Stimulated activated CD4-positive, alpha-beta T cell treated with anti-CD3 and anti-CD28 coated beads, TNF-alpha, amount 100 ng/mL, for 4 hours (primary cell): ENCODE results near the gene ERG28.
"Not testable (repeated sequence)": the region's sequence is repeated elsewhere in the genome, so short reads cannot be mapped to it uniquely, and the experiment has no call there.

Source experiments
- DNase-seq, 3 experiments: peaks; one replicate each; pipeline ENCODE4 v3.0.0-alpha.2; 2020; ENCODE audit warnings: low read depth in 3 of 3

The ERG28 gene

DNA sequence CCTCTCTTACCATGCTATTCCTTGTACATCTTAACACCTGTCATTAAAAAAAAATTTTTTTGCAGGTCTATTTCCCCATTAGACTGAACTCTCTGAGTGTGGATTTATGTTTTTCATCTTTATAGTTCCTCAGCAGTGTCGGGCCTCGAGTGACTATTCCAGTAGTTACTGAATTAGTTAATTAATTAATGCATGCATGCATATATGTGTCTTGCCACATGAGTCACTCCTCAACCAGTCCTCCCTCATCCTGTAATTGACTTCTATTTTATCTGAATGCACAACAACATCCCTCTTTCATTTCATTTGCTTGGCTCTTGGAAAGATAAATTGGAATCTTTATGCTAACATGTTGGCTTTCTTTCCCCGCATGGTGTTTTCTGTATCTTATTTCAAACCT lies 35.6 kb downstream of the ERG28 start:
- no peak for DNase-seq

DNA sequence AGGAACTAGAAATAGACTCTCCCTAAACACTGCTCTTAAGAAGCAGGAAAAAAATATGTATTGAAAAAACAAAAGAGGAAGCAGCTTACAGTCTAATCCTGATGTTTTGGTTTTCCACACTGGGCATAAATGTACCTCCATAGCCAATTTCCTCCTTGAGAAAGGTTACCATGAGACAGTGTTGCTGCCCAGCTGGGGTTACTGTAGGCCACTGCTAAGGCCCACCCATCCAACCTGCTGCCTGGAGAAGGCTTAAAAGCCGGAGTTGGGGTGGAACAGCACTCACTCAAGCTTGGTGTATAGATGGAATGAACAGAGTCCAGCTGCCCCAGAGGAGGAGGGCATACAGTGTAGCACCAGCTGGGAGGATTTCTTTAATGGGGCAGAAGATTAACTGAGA lies 41.1 kb downstream of the ERG28 start:
- no peak for DNase-seq

DNA sequence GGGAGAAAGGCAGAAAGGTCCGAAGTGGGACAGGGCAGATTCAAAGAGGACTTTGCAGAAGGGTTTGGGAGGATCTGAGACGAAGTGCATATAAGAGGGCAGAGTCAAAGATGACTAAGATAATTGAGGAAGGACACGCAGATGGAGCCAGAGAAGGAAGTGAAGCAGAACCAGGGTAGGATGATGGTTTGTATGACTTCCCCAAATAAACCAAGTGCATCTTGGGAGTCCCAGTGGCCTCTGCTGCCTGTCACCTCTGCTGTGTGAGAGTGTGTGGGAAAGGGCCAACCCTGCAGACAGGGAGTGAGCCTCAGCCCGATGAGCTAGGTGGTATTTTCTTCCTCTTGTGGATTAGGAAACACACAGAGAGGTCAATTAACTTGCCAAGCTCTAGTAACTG lies 45.5 kb downstream of the ERG28 start:
- no peak for DNase-seq

DNA sequence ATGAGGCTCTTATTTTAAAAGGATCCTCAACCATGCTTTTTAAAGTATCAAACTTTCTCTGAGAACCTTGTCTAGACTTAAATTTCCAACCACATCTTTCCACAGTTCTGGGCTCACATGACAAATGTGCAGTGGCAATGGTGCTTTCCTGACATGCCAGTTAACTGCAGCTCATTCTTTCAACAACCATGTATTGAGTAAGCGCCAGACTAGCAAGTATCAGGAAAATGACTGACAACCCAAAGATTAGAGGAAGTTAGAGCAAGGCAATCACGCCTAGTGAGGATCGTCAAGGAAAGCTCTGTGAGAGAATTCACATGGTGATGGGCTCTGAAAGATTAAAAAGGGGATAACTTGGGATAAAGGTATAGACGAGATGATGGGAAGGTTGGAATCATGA lies 46.5 kb downstream of the ERG28 start:
- DNase-seq = no peak

DNA sequence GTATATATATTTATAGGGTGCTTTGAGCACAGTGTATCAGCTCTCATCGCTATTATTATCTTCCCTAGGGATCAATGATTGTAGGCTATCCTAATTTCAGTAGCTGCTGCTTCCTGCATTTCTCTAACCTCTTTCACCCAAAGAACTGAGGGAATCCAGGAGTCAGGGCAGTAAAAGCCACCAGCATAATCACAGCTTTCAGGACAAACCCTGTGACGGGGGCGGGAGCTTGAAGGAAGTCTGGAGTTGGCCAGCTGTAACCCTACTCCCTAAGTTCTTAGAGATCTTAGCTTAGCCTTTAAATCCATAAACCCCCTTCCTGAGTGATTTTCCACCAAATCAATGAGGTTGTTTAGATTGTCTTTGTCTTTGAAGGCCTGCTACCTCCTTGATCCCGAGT lies 48.5 kb downstream of the ERG28 start:
- no peak for DNase-seq

DNA sequence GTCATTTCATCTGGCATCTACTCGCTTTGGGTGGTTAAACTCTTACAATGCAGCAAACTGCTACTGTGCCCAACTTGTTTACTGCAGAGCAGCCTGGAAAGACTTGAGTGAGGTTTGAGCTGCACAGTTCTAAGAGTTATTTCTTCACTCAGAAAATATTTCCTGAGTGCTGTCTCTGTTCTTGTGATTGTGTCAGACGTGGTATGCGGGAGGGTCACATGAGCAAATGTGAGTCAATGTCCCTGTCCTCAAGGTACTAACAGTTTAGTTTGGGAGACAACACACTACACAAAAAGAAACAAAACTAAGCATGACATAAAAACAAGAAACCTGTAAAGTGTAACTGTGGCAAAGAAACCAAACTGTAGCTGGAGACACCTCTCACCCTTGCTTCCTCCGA lies 49.8 kb downstream of the ERG28 start:
- DNase-seq = no peak

DNA sequence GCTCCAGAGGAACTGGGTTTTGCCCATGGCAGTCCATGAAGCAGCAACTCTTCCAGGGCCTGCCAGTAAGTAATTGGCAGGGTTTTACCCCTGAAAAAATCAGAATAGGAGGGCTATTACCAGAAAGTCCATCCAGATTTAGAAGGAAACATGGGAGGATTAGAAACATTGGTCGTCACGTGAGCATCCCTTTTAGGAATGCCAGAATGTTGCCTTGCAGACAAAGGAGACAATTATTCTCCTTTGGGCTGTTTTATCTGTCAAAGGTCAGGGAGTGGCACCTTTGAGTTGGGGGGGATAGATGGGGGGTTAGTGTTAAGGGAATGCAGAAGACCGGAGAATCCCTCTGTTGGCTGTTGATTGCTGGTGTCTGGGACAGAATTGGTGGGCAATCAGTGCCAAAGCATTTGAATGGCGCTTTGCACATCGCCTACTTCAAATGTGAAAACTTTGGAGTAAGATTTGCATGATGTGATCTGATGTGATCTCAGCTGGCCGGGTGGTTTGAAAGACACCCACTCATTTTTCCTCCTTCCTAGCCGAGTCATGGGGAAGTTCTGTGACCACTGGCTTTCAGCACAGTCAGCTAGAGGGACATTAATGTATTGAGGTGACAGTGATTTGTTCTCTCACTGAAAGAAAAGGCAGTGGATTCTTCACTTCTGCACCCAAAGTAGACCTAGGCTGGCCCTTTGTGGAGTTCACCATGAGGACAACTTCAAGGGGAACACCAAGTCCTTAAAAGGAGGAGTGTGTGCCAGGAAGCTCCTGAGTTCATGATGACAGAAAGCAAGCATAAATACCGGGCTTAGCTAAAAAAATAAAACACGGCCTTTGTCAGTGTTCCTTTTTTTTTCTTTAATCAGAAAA lies 50.8 kb downstream of the ERG28 start:
- DNase-seq = no peak

DNA sequence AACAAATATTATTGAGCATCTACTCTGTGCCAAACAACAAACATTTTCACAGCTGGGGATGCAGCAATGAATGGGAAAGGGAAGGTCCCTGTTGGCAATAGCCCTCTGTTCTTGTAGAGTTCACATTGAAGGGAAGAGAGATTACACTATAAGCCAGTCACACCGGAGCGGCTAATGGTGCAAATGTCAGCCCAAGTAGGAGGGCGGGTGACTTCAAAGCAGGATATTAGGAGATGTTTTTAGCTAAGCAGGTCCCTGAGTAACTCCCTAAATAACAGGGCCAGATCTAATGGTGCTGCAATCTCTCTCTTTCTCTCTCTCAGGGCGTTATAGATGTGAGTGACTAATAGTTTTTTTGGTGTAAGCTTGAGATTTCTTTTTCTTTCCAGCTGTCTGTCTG lies 51.6 kb downstream of the ERG28 start:
- no peak for DNase-seq

DNA sequence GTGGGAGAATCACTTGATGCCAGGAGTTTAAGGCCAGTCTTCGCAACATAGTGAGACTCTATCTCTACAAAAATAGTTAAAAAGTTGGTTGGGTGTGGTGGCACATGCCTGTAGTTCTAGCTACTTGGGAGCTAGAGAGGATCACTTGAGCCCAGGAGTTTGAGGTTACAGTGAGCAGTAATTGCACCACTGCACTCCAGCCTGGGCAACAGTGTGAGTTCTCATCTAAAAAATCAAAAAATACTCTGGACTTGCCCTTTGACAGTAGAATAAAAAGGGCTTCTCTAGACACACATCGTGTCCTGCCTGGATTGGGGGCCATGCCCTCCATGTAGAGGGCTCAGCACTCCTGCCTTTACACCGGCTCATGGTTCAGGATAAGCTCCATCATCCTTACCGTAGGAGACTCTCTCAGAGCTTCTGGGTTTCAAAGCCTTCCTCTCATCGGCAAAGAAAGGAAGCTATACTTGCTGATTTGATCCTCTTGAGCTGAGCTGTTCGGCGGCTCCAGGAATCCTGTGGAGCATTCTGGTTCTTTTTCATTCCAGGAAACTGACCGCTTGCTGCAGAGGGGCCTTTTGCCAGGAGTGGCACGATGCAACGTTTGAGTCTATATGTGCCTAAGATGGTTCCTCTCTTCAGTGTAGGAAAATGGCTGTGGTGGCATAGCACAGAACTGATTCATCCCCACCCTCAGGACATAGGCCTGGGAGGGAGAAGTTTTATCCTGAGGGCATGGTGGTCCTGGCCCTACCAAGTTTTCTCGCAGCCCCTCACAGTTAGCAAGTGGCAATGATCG lies 52.6 kb downstream of the ERG28 start:
- DNase-seq = no peak

DNA sequence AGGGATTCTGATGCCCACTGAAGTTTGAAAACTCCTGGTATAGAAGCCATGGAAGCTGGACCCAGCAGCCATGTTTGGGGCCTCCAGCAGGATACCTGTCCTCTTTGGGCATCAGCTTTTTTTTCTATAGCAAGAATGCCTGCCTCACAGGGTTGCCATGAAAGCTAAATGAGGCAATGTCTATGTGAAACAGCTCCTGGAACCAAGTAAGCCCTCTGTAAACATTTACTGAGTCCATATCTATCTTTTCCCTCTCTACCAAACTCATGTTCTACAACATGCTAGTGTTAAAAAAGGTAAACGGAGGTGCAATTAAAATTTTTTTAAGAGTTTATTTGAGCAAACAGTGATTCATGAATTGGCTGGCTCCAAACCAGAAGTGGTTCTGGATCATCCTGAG lies 53.6 kb downstream of the ERG28 start:
- no peak for DNase-seq

DNA sequence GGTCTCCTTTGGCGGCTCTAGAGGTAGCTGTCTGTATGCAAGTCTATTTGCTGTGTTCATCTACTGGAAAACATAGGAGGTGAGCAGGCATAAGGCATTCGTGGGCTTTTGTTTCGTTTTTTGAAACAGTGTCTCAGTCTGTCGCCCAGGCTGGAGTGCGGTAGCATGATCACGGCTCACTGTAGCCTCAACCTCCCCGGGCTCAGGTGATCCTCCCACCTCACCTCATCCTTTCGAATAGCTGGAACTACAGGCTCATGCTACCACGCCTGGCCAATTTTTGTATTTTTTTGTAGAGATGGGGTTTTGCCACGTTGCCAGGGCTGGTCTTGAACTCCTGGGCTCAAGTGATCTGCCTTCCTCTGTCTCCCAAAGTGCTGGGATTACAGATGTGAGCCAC lies 54.8 kb downstream of the ERG28 start:
- no peak for DNase-seq

DNA sequence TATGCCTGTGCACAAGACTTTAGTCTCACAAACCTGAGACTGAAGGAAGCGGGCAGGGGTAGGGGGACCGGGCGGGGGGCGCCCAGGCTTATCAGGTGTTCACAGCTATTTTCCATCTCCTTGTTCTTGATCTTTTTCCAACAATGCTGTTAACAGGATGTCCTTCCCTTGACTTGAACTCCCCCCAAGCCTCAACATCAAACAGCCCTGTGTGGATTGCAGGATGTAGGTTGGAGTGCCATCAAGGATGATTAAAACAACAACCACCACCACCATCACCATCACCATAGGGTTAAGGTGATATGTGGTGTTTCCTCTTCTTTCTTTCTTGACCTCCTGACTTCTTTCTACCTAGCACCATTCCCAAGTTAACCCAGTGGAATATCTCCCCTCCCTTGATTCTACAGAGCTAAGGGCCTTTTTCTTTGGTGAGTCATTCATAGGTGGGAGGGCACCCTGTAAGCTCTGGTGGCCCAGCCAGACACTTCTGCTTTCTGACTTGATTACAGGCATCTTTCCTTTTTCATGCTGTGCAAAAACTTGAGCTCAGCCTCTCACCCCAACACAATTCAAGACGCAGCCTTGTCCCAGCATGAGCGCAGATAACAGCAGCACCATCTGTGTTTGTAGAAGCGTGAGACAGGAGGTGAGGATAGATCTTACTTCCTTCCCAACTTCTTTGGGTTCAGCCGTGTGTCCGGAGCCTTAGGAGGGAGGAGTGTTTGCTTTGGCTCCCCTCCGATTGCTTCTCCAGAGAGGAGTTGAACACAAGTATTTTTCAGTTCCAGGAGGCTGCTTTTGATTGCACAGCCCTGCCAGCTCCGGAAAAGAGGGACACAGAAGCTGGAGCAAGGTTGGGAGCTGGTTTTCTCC lies 55.5 kb downstream of the ERG28 start:
- no peak for DNase-seq

DNA sequence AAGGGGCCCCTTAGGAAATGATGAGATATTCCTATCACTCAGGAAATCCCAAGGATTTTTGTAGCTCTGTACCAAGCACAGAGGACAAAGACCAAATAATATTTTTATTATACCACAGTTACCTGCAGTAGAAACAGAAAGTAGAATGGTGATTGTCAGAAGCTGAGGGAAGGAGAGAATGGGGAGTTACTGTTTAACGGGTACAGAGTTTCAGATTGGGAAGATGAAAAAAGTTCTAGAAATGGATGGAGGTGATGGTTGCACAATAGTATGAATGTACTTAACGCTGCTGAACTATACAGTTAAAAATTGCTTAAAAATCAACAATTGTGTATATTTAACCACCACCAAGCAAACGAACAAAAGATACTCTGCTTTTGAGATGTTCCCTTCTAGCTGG lies 58.2 kb downstream of the ERG28 start:
- DNase-seq = no peak

DNA sequence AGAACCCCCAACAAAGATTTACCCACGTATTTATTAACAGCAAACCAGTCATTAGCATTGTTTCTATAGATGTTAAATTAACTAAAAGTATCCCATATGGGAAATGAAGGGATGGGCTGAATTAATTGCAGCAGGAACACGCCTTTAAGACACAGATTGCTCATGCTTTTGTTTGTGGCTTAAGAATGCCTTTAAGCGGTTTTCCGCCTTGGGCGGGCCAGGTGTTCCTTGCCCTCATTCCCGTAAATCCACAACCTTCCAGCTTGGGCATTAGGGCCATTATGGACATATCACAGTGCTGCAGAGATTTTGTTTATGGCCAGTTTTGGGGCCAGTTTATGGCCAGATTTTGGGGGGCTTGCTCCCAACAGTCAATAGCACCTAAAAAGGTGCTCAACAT lies 59.6 kb downstream of the ERG28 start:
- not testable (repeated sequence) for DNase-seq

DNA sequence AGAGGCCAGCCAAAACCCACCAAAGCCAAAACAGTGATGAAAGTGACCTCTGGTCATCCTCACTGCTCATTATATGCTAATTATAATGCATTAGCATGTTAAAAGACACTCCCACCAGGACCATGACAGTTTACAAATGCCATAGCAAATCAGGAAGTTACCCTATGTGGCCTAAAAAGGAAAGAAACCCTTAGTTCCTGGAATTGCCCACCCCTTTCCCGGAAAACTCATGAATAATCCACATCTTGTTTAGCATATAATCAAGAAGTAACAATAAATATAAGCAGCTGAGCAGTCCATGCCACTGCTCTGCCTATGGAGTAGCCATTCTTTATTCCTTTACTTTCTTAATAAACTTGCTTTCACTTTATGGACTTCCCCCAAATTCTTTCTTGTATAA lies 60.6 kb downstream of the ERG28 start:
- DNase-seq = not testable (repeated sequence)
